HepG2 (cell line): ENCODE results near the gene KRTCAP2. TPM values are rescaled to one million over a fixed set of nuclear protein-coding genes. Genes with fewer than 3 reads are reported as not detected.
A peak's percentile ranks its signal among the peaks of the same experiment; 100 is the strongest.

Experiments
- ETV5 ChIP-seq: IDR thresholded peaks from 2 replicates; pipeline ENCODE4 v1.6.1; 2018; ENCODE audit warnings: missing biosample characterization, missing genetic modification reagents, inconsistent platforms, borderline replicate concordance
- HMG20B ChIP-seq: conservative IDR thresholded peaks from 2 replicates; pipeline ENCODE4 v1.6.1; 2016; ENCODE audit warnings: missing genetic modification reagents, missing compliant biosample characterization
- HNRNPH1 ChIP-seq: fragments of 200-400 bp; formaldehyde crosslinking; optimal IDR thresholded peaks from 2 replicates; pipeline ENCODE3; 2017; ENCODE audit warnings: mild to moderate bottlenecking, low read depth, low read length
- JUNB ChIP-seq: sonication (generic); formaldehyde crosslinking; IDR thresholded peaks from 2 replicates; pipeline ENCODE4 v1.8.0; 2022; ENCODE audit warnings: missing genetic modification reagents, mild to moderate bottlenecking, borderline replicate concordance
- KDM5B ChIP-seq: sonication (generic); formaldehyde crosslinking; IDR thresholded peaks from 2 replicates; pipeline ENCODE4 v1.4.0; 2020; ENCODE audit warnings: missing genetic modification reagents, mild to moderate bottlenecking, borderline replicate concordance
- MBNL3 ChIP-seq: fragments of 250-450 bp; sonication (Bioruptor Pico); conservative IDR thresholded peaks from 2 replicates; pipeline ENCODE4 v1.8.0; 2022; ENCODE audit warnings: mild to moderate bottlenecking, inconsistent platforms
- MEIS2 ChIP-seq: sonication (generic); formaldehyde crosslinking; IDR thresholded peaks from 2 replicates; pipeline ENCODE4 v1.9.0; 2021; ENCODE audit warnings: mild to moderate bottlenecking, missing genetic modification reagents
- PHF21A ChIP-seq: sonication (generic); formaldehyde crosslinking; IDR thresholded peaks from 2 replicates; pipeline ENCODE4 v1.5.0; 2020; ENCODE audit warnings: mild to moderate bottlenecking, missing genetic modification reagents
- TEAD3 ChIP-seq: optimal IDR thresholded peaks from 2 replicates; pipeline ENCODE3; 2016; ENCODE audit warnings: borderline replicate concordance
- ZBTB1 ChIP-seq: sonication (generic); formaldehyde crosslinking; IDR thresholded peaks from 2 replicates; pipeline ENCODE4 v1.4.0; 2020; ENCODE audit warnings: missing genetic modification reagents, borderline replicate concordance
- ZC3H4 ChIP-seq: sonication (generic); formaldehyde crosslinking; IDR thresholded peaks from 2 replicates; pipeline ENCODE4 v1.4.0; 2020; ENCODE audit warnings: missing genetic modification reagents, borderline replicate concordance
- ZNF225 ChIP-seq: sonication (generic); formaldehyde crosslinking; IDR thresholded peaks from 2 replicates; pipeline ENCODE4 v1.4.0; 2020; ENCODE audit warnings: mild to moderate bottlenecking, missing genetic modification reagents
- ZNF232 ChIP-seq: sonication (generic); formaldehyde crosslinking; IDR thresholded peaks from 2 replicates; pipeline ENCODE4 v1.4.0; 2020; ENCODE audit warnings: missing genetic modification reagents, borderline replicate concordance
- ZNF30 ChIP-seq: sonication (generic); formaldehyde crosslinking; IDR thresholded peaks from 2 replicates; pipeline ENCODE4 v1.5.0; 2020; ENCODE audit warnings: mild to moderate bottlenecking, missing genetic modification reagents
- ZNF598 ChIP-seq: sonication (generic); formaldehyde crosslinking; IDR thresholded peaks from 2 replicates; pipeline ENCODE4 v1.5.1; 2020; ENCODE audit warnings: mild to moderate bottlenecking, missing genetic modification reagents, borderline replicate concordance
- ZNF776 ChIP-seq: sonication (generic); formaldehyde crosslinking; IDR thresholded peaks from 2 replicates; pipeline ENCODE4 v1.4.0; 2020; ENCODE audit warnings: mild to moderate bottlenecking, missing genetic modification reagents
- polyA plus RNA-seq, 8 experiments: library from polyadenylated mRNA; depleted of rRNA in 3 of 8; stranded (reverse) in 7 of 8; unstranded in 1 of 8; fragments of >200 nt; fragmentation: Illumina TruSeq in 4 of 8; extraction: Trizol in 4 of 8; gene quantifications; 2 replicates each; pipeline versions ENCODE4 v1.2.1 to v1.2.3, GENCODE V29; 2011 to 2016; ENCODE audit warnings: low read depth in 4 of 8, missing spikeins in 1 of 8, mixed read lengths in 1 of 8; ENCODE audit not compliant: insufficient read depth in 1 of 8
- total RNA-seq, 5 experiments: library from RNA; depleted of rRNA; stranded (reverse); fragments of >200 nt; fragmentation: Illumina TruSeq; extraction: Trizol; gene quantifications; 2 replicates each; pipeline ENCODE4 v1.2.3, GENCODE V29; 2016; ENCODE audit warnings: low read depth in 1 of 5
- TF ChIP-seq, protein P1 (sequence below): sonication (generic); formaldehyde crosslinking; IDR thresholded peaks from 2 replicates; pipeline ENCODE4 v1.5.1; 2020; ENCODE audit warnings: mild to moderate bottlenecking, missing genetic modification reagents
- TF ChIP-seq, protein P2 (sequence below): sonication (generic); formaldehyde crosslinking; IDR thresholded peaks from 2 replicates; pipeline ENCODE4 v1.5.0; 2020; ENCODE audit warnings: missing genetic modification reagents
- TF ChIP-seq, protein P3 (sequence below): fragments of 450-650 bp; IDR thresholded peaks from 2 replicates; pipeline ENCODE4 v1.6.1; 2017; ENCODE audit warnings: mild to moderate bottlenecking
- TF ChIP-seq, protein P4 (sequence below): sonication (generic); formaldehyde crosslinking; IDR thresholded peaks from 2 replicates; pipeline ENCODE4 v1.5.1; 2020; ENCODE audit warnings: missing genetic modification reagents, mild to moderate bottlenecking, borderline replicate concordance

Gene KRTCAP2
- total and polyA plus RNA-seq, 2 of the 13 experiments (the other 11 are each of a cell fraction or from before 2014, with no cell fraction given): 77.3 to 79.4 TPM

DNA sequence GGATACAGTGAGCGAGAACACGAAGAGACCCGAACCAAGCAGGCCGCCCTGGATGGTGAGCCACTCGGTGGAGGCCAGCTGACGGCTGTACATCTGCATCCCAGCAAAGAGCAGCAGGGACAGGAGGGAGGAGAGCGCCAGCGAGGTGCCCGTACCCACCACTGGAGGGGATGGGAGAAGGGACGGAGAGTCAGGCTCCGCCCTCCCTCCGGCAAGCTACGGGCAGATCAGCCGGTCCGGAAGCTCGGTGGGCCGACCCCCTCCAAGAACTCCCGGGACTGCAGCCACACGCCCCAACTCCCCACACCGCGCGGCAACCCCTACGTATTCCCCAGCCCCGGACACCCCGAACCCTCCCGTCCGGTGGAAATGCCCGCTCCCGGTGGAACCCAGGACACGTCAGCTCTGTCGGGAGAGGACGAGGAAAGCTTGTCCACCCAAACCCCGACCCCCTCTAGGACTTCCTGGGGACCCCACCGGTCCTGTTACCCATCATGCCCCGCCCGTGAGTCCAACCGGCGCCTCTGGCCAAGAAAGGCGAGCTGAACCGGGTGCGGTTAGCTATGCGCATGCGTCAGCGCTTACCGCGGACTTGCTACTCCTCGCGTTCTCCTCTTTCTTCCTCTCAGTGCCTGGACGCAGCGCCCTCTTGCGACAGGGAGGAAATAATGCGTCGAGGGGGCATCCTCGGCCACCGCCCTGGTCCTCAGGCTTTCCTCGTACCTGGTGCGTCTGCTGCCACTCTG is at the start of gene KRTCAP2 (continued):
- TF ChIP-seq, protein P1, sequence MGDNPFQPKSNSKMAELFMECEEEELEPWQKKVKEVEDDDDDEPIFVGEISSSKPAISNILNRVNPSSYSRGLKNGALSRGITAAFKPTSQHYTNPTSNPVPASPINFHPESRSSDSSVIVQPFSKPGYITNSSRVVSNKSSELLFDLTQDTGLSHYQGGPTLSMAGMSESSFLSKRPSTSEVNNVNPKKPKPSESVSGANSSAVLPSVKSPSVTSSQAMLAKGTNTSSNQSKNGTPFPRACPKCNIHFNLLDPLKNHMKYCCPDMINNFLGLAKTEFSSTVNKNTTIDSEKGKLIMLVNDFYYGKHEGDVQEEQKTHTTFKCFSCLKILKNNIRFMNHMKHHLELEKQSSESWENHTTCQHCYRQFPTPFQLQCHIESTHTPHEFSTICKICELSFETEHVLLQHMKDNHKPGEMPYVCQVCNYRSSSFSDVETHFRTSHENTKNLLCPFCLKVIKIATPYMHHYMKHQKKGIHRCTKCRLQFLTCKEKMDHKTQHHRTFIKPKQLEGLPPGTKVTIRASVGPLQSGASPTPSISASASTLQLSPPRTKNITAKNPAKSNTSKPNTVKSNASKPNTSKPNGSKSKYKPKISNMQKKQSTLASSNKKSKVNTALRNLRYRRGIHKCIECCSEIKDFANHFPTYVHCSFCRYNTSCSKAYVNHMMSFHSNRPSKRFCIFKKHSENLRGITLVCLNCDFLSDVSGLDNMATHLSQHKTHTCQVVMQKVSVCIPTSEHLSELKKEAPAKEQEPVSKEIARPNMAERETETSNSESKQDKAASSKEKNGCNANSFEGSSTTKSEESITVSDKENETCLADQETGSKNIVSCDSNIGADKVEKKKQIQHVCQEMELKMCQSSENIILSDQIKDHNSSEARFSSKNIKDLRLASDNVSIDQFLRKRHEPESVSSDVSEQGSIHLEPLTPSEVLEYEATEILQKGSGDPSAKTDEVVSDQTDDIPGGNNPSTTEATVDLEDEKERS (CRISPR knock-in tag): no peak
- TF ChIP-seq MBNL3 (CRISPR knock-in tag): no peak
- TF ChIP-seq ZNF232 (CRISPR knock-in tag): 0 out of 2 replicates have a peak, but pooled peaks have one; percentile 37
- TF ChIP-seq, protein P2, sequence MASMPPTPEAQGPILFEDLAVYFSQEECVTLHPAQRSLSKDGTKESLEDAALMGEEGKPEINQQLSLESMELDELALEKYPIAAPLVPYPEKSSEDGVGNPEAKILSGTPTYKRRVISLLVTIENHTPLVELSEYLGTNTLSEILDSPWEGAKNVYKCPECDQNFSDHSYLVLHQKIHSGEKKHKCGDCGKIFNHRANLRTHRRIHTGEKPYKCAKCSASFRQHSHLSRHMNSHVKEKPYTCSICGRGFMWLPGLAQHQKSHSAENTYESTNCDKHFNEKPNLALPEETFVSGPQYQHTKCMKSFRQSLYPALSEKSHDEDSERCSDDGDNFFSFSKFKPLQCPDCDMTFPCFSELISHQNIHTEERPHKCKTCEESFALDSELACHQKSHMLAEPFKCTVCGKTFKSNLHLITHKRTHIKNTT (CRISPR knock-in tag): no peak
- TF ChIP-seq ETV5 (CRISPR knock-in tag): peak; percentile 76
- TF ChIP-seq JUNB (CRISPR knock-in tag): no peak
- no peak for TF ChIP-seq ZNF30 (CRISPR knock-in tag)
- TF ChIP-seq ZNF776 (CRISPR knock-in tag): no peak; the same call in 1 of the 2 replicates
- peak; percentile 78 for TF ChIP-seq TEAD3 (CRISPR knock-in tag)
- TF ChIP-seq KDM5B (CRISPR knock-in tag): peak; percentile 85; the same call in 1 of the 2 replicates
- TF ChIP-seq, protein P3, sequence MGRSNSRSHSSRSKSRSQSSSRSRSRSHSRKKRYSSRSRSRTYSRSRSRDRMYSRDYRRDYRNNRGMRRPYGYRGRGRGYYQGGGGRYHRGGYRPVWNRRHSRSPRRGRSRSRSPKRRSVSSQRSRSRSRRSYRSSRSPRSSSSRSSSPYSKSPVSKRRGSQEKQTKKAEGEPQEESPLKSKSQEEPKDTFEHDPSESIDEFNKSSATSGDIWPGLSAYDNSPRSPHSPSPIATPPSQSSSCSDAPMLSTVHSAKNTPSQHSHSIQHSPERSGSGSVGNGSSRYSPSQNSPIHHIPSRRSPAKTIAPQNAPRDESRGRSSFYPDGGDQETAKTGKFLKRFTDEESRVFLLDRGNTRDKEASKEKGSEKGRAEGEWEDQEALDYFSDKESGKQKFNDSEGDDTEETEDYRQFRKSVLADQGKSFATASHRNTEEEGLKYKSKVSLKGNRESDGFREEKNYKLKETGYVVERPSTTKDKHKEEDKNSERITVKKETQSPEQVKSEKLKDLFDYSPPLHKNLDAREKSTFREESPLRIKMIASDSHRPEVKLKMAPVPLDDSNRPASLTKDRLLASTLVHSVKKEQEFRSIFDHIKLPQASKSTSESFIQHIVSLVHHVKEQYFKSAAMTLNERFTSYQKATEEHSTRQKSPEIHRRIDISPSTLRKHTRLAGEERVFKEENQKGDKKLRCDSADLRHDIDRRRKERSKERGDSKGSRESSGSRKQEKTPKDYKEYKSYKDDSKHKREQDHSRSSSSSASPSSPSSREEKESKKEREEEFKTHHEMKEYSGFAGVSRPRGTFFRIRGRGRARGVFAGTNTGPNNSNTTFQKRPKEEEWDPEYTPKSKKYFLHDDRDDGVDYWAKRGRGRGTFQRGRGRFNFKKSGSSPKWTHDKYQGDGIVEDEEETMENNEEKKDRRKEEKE: no peak
- TF ChIP-seq MEIS2: peak; percentile 73; the same call in 1 of the 2 replicates
- TF ChIP-seq ZC3H4 (CRISPR knock-in tag): no peak
- TF ChIP-seq HMG20B: peak; percentile 69; the same call in 1 of the 2 replicates
- no peak for TF ChIP-seq HNRNPH1
- TF ChIP-seq ZBTB1 (CRISPR knock-in tag): no peak
- TF ChIP-seq ZNF598: no peak
- TF ChIP-seq ZNF225 (CRISPR knock-in tag): no peak
- TF ChIP-seq PHF21A (CRISPR knock-in tag): no peak
- TF ChIP-seq, protein P4, sequence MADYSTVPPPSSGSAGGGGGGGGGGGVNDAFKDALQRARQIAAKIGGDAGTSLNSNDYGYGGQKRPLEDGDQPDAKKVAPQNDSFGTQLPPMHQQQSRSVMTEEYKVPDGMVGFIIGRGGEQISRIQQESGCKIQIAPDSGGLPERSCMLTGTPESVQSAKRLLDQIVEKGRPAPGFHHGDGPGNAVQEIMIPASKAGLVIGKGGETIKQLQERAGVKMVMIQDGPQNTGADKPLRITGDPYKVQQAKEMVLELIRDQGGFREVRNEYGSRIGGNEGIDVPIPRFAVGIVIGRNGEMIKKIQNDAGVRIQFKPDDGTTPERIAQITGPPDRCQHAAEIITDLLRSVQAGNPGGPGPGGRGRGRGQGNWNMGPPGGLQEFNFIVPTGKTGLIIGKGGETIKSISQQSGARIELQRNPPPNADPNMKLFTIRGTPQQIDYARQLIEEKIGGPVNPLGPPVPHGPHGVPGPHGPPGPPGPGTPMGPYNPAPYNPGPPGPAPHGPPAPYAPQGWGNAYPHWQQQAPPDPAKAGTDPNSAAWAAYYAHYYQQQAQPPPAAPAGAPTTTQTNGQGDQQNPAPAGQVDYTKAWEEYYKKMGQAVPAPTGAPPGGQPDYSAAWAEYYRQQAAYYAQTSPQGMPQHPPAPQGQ (CRISPR knock-in tag): no peak
